HG02588 (cell line): ENCODE data around the gene EHD4.

Source experiments
- ATAC-seq: cut with Tn5 transposase; IDR thresholded peaks from one replicate; pipeline ENCODE4 v1.9.1; 2021; ENCODE audit warnings: mild to moderate bottlenecking, moderate library complexity; ENCODE audit not compliant: unreplicated experiment

Gene EHD4

GRCh38 chr15:41995476-41995855 lies 23.1 kb upstream of the EHD4 start:
- no peak for ATAC-seq

- no peak for ATAC-seq
Measured at GRCh38 chr15:41994772-41995475, 22.6 kb upstream of the EHD4 start.

GRCh38 chr15:41994171-41994650 lies 21.9 kb upstream of the EHD4 start:
- no peak for ATAC-seq

GRCh38 chr15:41993472-41994170 lies 21.3 kb upstream of the EHD4 start:
- ATAC-seq = no peak

- no peak for ATAC-seq
Measured at GRCh38 chr15:41992803-41993190, 20.4 kb upstream of the EHD4 start.

- ATAC-seq = no peak
Measured at GRCh38 chr15:41992151-41992802, 19.9 kb upstream of the EHD4 start.

GRCh38 chr15:41990691-41991090 lies 18.3 kb upstream of the EHD4 start:
- no peak for ATAC-seq

- no peak for ATAC-seq
Measured at GRCh38 chr15:41990243-41990605, 17.9 kb upstream of the EHD4 start.

GRCh38 chr15:41989573-41990242 lies 17.4 kb upstream of the EHD4 start:
- no peak for ATAC-seq

GRCh38 chr15:41988896-41989572 lies 16.7 kb upstream of the EHD4 start:
- ATAC-seq = no peak

GRCh38 chr15:41987925-41988275 lies 15.5 kb upstream of the EHD4 start:
- ATAC-seq = no peak

- ATAC-seq = no peak
Measured at GRCh38 chr15:41987246-41987924, 15.0 kb upstream of the EHD4 start.

GRCh38 chr15:41985236-41986160 lies 13.1 kb upstream of the EHD4 start:
- no peak for ATAC-seq

- ATAC-seq = no peak
Measured at GRCh38 chr15:41984622-41985021, 12.3 kb upstream of the EHD4 start.

GRCh38 chr15:41983621-41984571 lies 11.5 kb upstream of the EHD4 start:
- ATAC-seq = no peak

- ATAC-seq = no peak
Measured at GRCh38 chr15:41983221-41983620, 10.9 kb upstream of the EHD4 start.

GRCh38 chr15:41982133-41982930 lies 10.0 kb upstream of the EHD4 start:
- no peak for ATAC-seq
